GM19023 (cell line): Measurements from ENCODE around the gene NACA.
A peak's percentile ranks its signal among the peaks of the same experiment; 100 is the strongest.

Experiments
- ATAC-seq: cut with Tn5 transposase; IDR thresholded peaks from one replicate; pipeline ENCODE4 v1.9.1; 2021; ENCODE audit warnings: mild to moderate bottlenecking, moderate library complexity; ENCODE audit not compliant: unreplicated experiment

Gene NACA

GRCh38 chr12:56694161-56694560 lies 30.9 kb downstream of the NACA start:
- no peak for ATAC-seq

- ATAC-seq: no peak
These were observed 36.3 kb downstream of the NACA start for GRCh38 chr12:56688846-56689109.

- ATAC-seq: peak; percentile 67
These were observed 36.8 kb downstream of the NACA start, which contains the start of gene PTGES3 for GRCh38 chr12:56688129-56688845. Gene PTGES3, minus strand, starts transcription at chr12:56688284. Its CDS starts 285 bp downstream, at chr12:56687999.

- peak; percentile 18 for ATAC-seq
These were observed 37.6 kb downstream of the NACA start for GRCh38 chr12:56687223-56688128.

- no peak for ATAC-seq
These were observed 40.2 kb downstream of the NACA start for GRCh38 chr12:56684745-56685359.

GRCh38 chr12:56682323-56682722 lies 42.8 kb downstream of the NACA start:
- no peak for ATAC-seq

- ATAC-seq: no peak
These were observed 45.1 kb downstream of the NACA start for GRCh38 chr12:56679883-56680575.

GRCh38 chr12:56678852-56679251 lies 46.2 kb downstream of the NACA start:
- no peak for ATAC-seq

- ATAC-seq: no peak
These were observed 47.4 kb downstream of the NACA start for GRCh38 chr12:56677680-56678079.

- no peak for ATAC-seq
These were observed 48.1 kb downstream of the NACA start for GRCh38 chr12:56676851-56677580.

GRCh38 chr12:56671608-56672007 lies 53.5 kb downstream of the NACA start:
- ATAC-seq: no peak

- no peak for ATAC-seq
These were observed 54.3 kb downstream of the NACA start for GRCh38 chr12:56670836-56671235.

GRCh38 chr12:56668197-56668457 lies 57.0 kb downstream of the NACA start:
- ATAC-seq: no peak
